Suprapubic skin (tissue), 4 donors: ENCODE measurements around the gene GRIA3. TPM values are rescaled to one million over a fixed set of nuclear protein-coding genes. Genes with fewer than 3 reads are reported as not detected.
"Not testable (repeated sequence)": the region's sequence is repeated elsewhere in the genome, so short reads cannot be mapped to it uniquely, and the experiment has no call there.

Source experiments
- DNase-seq, 2 donors: peaks; one replicate each; pipeline ENCODE4 v3.0.0-alpha.2; 2019; ENCODE audit warnings: low spot score in 2 of 2
- H3K27ac ChIP-seq: fragments of 200-600 bp; sonication (generic); one replicate; pipeline ENCODE4 v1.5.1; 2019
- H3K27me3 ChIP-seq: fragments of 200-600 bp; sonication (generic); one replicate; pipeline ENCODE4 v1.5.1; 2019
- H3K36me3 ChIP-seq: fragments of 200-600 bp; sonication (generic); one replicate; pipeline ENCODE4 v1.5.1; 2019
- H3K4me1 ChIP-seq: fragments of 200-600 bp; sonication (generic); one replicate; pipeline ENCODE4 v1.5.1; 2019
- H3K4me3 ChIP-seq: fragments of 200-600 bp; sonication (generic); one replicate; pipeline ENCODE4 v1.5.1; 2019; ENCODE audit warnings: mild to moderate bottlenecking
- H3K9me3 ChIP-seq: fragments of 200-600 bp; sonication (generic); one replicate; pipeline ENCODE4 v1.5.1; 2019
- EP300 ChIP-seq: sonication (generic); formaldehyde crosslinking; IDR thresholded peaks from one replicate; pipeline ENCODE4 v1.6.1; 2017; ENCODE audit warnings: antibody characterized with exemption
- POLR2A ChIP-seq, 2 donors: fragments of 450-650 bp; IDR thresholded peaks; one replicate each; pipeline ENCODE4 v1.6.1; 2017; ENCODE audit warnings: antibody characterized with exemption in 2 of 2, mild to moderate bottlenecking in 2 of 2, moderate library complexity in 2 of 2
- POLR2AphosphoS5 ChIP-seq, 3 donors: sonication (generic); formaldehyde crosslinking; IDR thresholded peaks; one replicate each; pipeline ENCODE4 v1.6.1; 2017; ENCODE audit warnings: antibody characterized with exemption in 3 of 3
- WGBS: methylation state at CpG from one replicate; pipeline ENCODE4 v1.1.5; 2018; 5-methylcytosine and 5-hydroxymethylcytosine counted together
- total RNA-seq, 4 donors: library from RNA; depleted of rRNA; stranded (reverse); fragments of >200 nt; gene quantifications; one replicate each; pipeline ENCODE4 v1.1.0, GENCODE V29; 2016
- TF ChIP-seq, protein P1 (sequence below), 2 donors: fragments of 200-600 bp in 1 of 2; fragments of 450-650 bp in 1 of 2; sonication (generic) in 1 of 2; IDR thresholded peaks; one replicate each; pipeline ENCODE4 v1.5.1; 2016 to 2019; ENCODE audit warnings: antibody characterized with exemption in 2 of 2, mild to moderate bottlenecking in 1 of 2, moderate library complexity in 1 of 2

GRIA3 gene
- total RNA-seq, 4 donors from 2014 or later: 0.19 to 0.38 (median 0.29) TPM; not detected in 1

- Histone ChIP-seq H3K36me3 (no peaks in the 10 kb centered on the region), H3K4me1 (no peaks in the 10 kb centered on the region), H3K27me3 (no peaks in the 10 kb centered on the region), H3K27ac (no peak overlapping the region), H3K4me3 (no peak overlapping the region), H3K9me3 (no peaks in the 10 kb centered on the region)
- WGBS: 68% methylated on average over 2 of the region's 2 CpGs
- DNase-seq: no peak
- no peak for TF ChIP-seq POLR2A (IDR thresholded peaks at IDR 0.05)
- TF ChIP-seq EP300: no peak
- no peak for TF ChIP-seq POLR2AphosphoS5 (IDR thresholded peaks at IDR 0.05)
- TF ChIP-seq, protein P1, sequence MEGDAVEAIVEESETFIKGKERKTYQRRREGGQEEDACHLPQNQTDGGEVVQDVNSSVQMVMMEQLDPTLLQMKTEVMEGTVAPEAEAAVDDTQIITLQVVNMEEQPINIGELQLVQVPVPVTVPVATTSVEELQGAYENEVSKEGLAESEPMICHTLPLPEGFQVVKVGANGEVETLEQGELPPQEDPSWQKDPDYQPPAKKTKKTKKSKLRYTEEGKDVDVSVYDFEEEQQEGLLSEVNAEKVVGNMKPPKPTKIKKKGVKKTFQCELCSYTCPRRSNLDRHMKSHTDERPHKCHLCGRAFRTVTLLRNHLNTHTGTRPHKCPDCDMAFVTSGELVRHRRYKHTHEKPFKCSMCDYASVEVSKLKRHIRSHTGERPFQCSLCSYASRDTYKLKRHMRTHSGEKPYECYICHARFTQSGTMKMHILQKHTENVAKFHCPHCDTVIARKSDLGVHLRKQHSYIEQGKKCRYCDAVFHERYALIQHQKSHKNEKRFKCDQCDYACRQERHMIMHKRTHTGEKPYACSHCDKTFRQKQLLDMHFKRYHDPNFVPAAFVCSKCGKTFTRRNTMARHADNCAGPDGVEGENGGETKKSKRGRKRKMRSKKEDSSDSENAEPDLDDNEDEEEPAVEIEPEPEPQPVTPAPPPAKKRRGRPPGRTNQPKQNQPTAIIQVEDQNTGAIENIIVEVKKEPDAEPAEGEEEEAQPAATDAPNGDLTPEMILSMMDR (IDR thresholded peaks at IDR 0.05): no peak
These were observed 341.1 kb downstream of the GRIA3 start for GRCh38 chrX:123525123-123525725.

GRCh38 chrX:123530726-123531125 lies 346.6 kb downstream of the GRIA3 start:
- not testable (repeated sequence) for H3K9me3 ChIP-seq, H3K4me1 ChIP-seq, H3K27ac ChIP-seq, H3K4me3 ChIP-seq, H3K27me3 ChIP-seq, DNase-seq, H3K36me3 ChIP-seq
- 67% methylated on average over 1 of the region's 1 CpG for WGBS
